ENCODE results near the gene C10orf120. TPM values are rescaled to one million over a fixed set of nuclear protein-coding genes. Genes with fewer than 3 reads are reported as not detected.

Gene C10orf120
- total RNA-seq, 1 experiment from 2014 or later, result not detected

- Mint-ChIP-seq H3K27ac (ENCODE audit: unreplicated experiment) (no peak overlapping the region), H3K4me1 (ENCODE audit: low read depth, unreplicated experiment) (no peaks in the 10 kb centered on the region), H3K9me3 (ENCODE audit: low read depth, unreplicated experiment) (no peaks in the 10 kb centered on the region), H3K36me3 (ENCODE audit: insufficient read depth, unreplicated experiment) (no peaks in the 10 kb centered on the region), H3K27me3 (ENCODE audit: unreplicated experiment) (peaks cover 55% of the 10 kb centered on the region), H3K4me3 (ENCODE audit: low read depth, unreplicated experiment) (no peak overlapping the region)
- no TSS peak for BruUV-seq (replicated peaks)
- intact Hi-C loops (cut with micrococcal nuclease; ENCODE audit: unreplicated experiment), result no loop called here
- no peak for DNase-seq
- no peak for TF ChIP-seq CTCF (IDR thresholded peaks at IDR 0.05; ENCODE audit: unreplicated experiment)
- CTCF ChIA-PET, result no interaction called here
Measured at GRCh38 chr10:122730238-122730637, 30.6 kb upstream of the C10orf120 start.

- DNase-seq, result no peak
Measured at GRCh38 chr10:122729126-122729525, 29.5 kb upstream of the C10orf120 start.

GRCh38 chr10:122727426-122727825 lies 27.8 kb upstream of the C10orf120 start:
- no peaks in the 10 kb centered on the region for H3K4me1 Mint-ChIP-seq (ENCODE audit: low read depth, unreplicated experiment)
- no peaks in the 10 kb centered on the region for H3K36me3 Mint-ChIP-seq (ENCODE audit: insufficient read depth, unreplicated experiment)
- no peak overlapping the region for H3K4me3 Mint-ChIP-seq (ENCODE audit: low read depth, unreplicated experiment)
- no TSS peak for BruUV-seq (replicated peaks)
- H3K27me3 Mint-ChIP-seq (ENCODE audit: unreplicated experiment), result peaks cover 36% of the 10 kb centered on the region
- no peak for TF ChIP-seq CTCF (IDR thresholded peaks at IDR 0.05; ENCODE audit: unreplicated experiment)
- CTCF ChIA-PET, result no interaction called here
- intact Hi-C loops (cut with micrococcal nuclease; ENCODE audit: unreplicated experiment), result no loop called here
- no peak overlapping the region for H3K27ac Mint-ChIP-seq (ENCODE audit: unreplicated experiment)
- DNase-seq, result no peak
- H3K9me3 Mint-ChIP-seq (ENCODE audit: low read depth, unreplicated experiment), result no peaks in the 10 kb centered on the region

More at GRCh38 chr10:122729126-122729525, 29.5 kb upstream of the C10orf120 start:
- peaks cover 51% of the 10 kb centered on the region for H3K27me3 Mint-ChIP-seq (ENCODE audit: unreplicated experiment)
- H3K4me1 Mint-ChIP-seq (ENCODE audit: low read depth, unreplicated experiment), result no peaks in the 10 kb centered on the region
- no TSS peak for BruUV-seq (replicated peaks)
- intact Hi-C loops (cut with micrococcal nuclease; ENCODE audit: unreplicated experiment), result no loop called here
- H3K4me3 Mint-ChIP-seq (ENCODE audit: low read depth, unreplicated experiment), result no peak overlapping the region
- no peaks in the 10 kb centered on the region for H3K9me3 Mint-ChIP-seq (ENCODE audit: low read depth, unreplicated experiment)
- TF ChIP-seq CTCF (IDR thresholded peaks at IDR 0.05; ENCODE audit: unreplicated experiment), result no peak
- CTCF ChIA-PET, result no interaction called here
- no peak overlapping the region for H3K27ac Mint-ChIP-seq (ENCODE audit: unreplicated experiment)
- H3K36me3 Mint-ChIP-seq (ENCODE audit: insufficient read depth, unreplicated experiment), result no peaks in the 10 kb centered on the region

GRCh38 chr10:122725768-122726167 lies 26.1 kb upstream of the C10orf120 start:
- Mint-ChIP-seq H3K27me3 (ENCODE audit: unreplicated experiment) (peaks cover 25% of the 10 kb centered on the region), H3K9me3 (ENCODE audit: low read depth, unreplicated experiment) (no peaks in the 10 kb centered on the region), H3K27ac (ENCODE audit: unreplicated experiment) (no peak overlapping the region), H3K4me3 (ENCODE audit: low read depth, unreplicated experiment) (no peak overlapping the region), H3K4me1 (ENCODE audit: low read depth, unreplicated experiment) (no peaks in the 10 kb centered on the region), H3K36me3 (ENCODE audit: insufficient read depth, unreplicated experiment) (no peaks in the 10 kb centered on the region)
- intact Hi-C loops (cut with micrococcal nuclease; ENCODE audit: unreplicated experiment), result no loop called here
- CTCF ChIA-PET, result no interaction called here
- TF ChIP-seq CTCF (IDR thresholded peaks at IDR 0.05; ENCODE audit: unreplicated experiment), result no peak
- DNase-seq, result no peak
- no TSS peak for BruUV-seq (replicated peaks)

All from Calu3 (cell line).